ENCODE results near the gene RPH3AL.
"Not testable (repeated sequence)": the region's sequence is repeated elsewhere in the genome, so short reads cannot be mapped to it uniquely, and the experiment has no call there.

RPH3AL gene

GRCh38 chr17:238071-238963 is 114.3 kb downstream of the RPH3AL start:
- DNase-seq (ENCODE audit: low read depth): no peak

DNA sequence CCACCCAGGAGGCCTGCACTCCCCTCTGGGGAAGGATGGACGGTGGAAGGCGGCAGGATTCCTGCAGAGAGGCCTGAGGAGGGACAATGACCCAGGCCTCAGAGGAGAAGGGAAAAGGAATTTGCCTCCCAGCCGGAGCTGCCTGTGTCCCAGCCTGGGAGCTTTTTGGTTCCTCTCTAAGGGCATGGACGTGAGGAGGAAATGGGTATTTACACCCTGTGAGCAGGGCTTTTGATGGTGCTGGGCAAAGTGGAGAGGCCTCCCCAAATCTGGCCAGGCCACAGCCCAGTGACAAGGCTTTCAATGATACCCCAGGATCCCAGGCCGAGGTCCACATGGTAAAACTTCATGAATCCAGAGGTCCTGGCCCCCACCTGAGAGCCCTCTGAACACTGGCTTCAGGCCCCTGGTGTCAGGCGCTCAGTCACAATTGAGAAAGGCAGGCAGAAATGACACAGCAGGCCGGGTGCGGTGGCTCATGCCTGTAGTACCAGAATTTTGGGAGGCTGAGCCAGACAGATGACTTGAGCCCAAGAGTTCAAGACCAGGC is 115.1 kb downstream of the RPH3AL start:
- DNase-seq (ENCODE audit: low read depth): no peak

DNA sequence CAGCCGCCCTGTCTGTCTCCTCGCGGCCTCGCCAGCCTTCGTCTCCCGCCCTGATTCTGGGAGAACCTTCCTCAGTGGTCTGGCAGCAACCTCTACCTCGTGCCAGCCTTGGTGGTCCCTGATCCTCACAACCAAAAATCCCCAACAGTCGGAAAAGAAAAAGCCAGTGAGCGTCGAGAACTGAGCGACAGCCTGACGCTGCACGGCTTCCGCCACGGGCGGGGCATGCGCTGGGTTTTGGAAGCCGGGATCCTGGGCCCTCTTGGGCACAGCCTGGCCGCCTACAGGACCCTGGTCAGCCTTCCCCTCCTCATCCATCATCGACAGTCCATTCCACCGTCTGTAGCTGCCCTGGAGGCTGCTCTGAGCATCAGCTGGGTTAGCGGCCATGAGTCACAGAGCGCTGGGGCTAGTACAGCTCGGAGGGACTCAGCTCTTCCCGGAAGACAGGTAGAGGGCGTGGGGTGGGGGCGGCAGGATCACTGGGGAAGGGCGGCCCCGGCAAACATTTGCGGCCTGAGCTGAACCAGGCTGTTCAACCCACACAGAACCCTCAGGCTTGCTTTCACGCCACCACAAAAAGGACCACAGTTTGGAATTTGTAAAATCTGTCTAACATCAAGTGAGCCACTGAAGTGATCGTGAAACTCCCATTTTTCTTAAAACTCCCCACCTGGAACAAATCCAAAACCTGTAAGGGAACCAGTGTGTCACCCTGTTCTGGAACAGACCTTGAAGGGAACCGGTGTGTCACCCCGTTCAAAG is 115.8 kb downstream of the RPH3AL start:
- DNase-seq (ENCODE audit: low read depth): no peak

- DNase-seq (ENCODE audit: low read depth): no peak
Measured at GRCh38 chr17:235831-236640, 116.6 kb downstream of the RPH3AL start.

- not testable (repeated sequence) for DNase-seq (ENCODE audit: low read depth)
Measured at GRCh38 chr17:234994-235830, 117.4 kb downstream of the RPH3AL start.

GRCh38 chr17:234163-234993 is 118.2 kb downstream of the RPH3AL start:
- not testable (repeated sequence) for DNase-seq (ENCODE audit: low read depth)

- DNase-seq (ENCODE audit: low read depth): no peak
Measured at GRCh38 chr17:233473-233941, 119.1 kb downstream of the RPH3AL start.

- no peak for DNase-seq (ENCODE audit: low read depth)
Measured at GRCh38 chr17:231966-232807, 120.4 kb downstream of the RPH3AL start.

DNA sequence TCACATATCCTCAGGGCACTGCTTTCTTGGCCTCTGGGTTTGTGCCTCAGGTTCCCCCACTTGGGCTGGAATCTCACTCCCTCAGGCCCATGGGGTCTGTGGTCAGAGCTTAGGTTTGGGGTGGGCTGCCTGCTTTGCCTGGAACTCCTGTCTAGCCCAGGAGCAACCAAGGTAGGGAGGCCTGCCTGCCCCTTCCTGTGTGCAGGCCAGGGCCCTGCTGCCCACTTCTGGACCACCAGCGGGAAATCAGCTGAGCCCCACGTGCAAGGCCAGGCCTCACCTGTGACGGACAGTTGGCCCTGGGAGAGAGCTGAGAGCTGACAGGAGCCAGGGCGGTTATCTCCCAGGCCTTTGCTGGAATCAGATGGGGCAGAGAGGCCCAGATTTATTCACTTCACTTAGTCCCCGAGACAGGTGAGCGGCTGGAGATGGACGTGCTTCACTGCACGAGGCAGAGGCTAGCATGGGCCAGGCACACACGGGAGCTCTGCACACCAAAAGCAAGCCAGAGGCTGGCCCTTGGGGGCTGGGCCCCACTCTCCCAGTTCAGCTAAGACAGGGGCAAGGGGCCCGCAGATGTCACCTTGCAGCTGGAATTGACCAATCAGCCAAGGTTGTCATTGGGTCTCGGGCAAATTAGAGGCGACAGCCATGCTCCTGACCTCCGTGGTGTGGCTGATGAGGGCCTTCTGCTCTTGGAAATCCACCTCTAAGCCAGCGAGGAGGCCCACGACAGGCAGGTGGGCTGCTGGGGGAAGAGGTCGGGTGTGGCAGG is 121.2 kb downstream of the RPH3AL start:
- DNase-seq (ENCODE audit: low read depth): no peak

GRCh38 chr17:230395-230770 is 122.2 kb downstream of the RPH3AL start:
- no peak for DNase-seq (ENCODE audit: low read depth)

DNA sequence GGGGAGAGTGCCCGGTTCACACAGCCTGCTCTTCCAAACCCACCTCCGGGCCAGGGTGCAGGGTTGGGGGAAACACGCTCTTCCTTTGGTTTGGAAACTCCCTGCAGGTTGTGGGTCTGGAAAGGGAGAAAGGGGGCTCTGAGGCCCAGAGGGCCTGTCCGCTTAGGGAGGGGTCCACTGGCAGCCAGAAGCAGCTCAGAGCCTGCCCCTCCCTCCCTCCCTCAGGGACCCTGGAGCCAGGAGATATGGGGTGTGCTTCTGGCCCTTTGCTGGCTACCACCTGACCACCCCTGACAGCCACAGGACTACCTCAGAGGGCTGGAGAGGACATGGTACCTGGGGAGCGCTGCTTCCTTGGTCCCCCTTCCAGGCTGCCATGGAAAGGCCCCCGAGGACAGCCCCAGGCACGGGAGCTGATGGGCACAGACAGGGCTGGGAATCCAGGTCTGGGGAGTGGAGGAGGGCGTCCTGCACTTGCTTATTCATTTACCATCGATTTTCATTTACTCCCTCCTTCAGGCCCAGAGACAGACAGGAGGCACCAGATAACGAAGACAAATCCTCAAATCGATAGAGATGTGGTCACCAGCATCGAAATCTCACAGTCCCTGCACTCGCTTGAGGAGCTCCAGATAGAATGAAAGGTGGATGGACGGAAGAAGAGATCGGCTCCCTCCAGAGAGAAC is 122.8 kb downstream of the RPH3AL start:
- DNase-seq (ENCODE audit: low read depth): no peak

- DNase-seq (ENCODE audit: low read depth): no peak
Measured at GRCh38 chr17:228951-229708, 123.5 kb downstream of the RPH3AL start.

DNA sequence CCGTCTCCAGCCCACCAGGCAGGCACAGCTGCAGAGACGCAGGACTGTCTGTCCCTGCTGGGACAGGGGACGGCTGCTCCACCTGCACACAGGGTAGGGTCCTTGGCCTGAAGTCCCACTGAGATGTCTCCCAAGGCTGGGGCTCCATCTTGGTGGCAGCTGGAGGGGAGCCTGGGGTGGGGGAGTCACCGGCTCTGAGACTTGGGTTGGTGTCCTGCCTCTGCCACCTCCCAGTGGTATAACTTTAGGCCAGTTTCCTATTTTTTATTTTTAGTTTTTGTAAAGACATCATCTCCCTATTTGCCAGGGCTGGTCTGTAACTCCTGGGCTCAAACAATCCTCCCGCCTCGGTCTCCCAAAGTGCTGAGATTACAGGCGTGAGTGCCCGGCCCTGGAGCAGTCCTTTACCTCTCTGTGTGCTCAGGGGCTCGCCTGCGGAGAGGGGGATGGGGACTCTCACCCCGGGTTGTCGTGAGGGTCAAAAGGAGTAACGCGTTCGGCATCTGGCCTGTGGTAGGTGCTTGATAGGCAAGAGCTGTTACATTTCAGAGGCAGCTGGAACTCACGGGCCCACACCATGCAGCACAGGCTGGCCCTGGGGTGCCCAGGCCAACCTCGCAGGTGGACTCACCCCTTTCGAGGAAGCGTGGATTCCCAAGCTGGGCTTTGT is 124.5 kb downstream of the RPH3AL start:
- no peak for DNase-seq (ENCODE audit: low read depth)

DNA sequence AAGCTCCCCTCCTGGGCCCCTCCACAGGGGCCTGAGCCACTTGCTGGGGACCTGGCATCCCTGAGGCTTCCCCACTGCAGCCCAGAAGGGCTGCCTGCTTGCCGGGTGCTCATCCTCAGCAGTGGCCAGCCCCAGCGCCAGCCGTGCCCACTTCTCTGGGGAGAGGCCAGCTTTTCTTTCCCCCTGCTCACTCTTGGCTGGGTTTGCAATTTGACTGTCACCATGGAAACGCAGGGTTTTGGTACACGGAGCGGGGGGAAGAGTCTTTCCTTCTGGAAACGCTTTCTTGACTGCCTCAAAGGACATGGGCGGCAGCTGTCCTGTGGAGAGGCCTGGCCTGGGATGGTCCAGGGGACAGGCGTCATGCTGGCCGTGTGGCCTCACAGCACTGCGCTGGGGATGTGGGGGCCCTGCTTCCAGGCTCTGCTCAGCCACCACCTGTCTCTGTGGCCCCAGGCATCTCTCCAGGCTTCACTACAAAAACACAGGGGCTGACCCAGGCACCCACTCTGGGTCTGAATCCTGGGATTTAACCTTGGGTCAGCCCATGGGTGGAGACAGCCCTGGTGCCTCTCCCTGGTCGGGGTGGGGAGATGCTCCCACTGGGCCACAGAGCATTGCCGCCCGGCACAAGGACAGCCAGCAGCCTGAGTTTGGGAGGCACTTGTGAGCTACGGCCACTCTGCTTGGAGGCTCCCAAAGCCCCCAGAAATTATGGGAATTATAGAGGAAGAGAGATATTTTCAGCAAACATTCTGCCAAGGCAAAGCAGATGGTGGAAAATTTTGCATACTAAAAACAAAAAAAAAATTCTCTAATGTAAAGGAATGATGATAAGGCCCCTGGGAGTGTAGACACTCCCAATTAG is 125.3 kb downstream of the RPH3AL start:
- no peak for DNase-seq (ENCODE audit: low read depth)
